GM12874 (cell line): ENCODE results near the gene NKAIN4.

Source experiments
- CTCF ChIP-seq: IDR thresholded peaks from 2 replicates; pipeline ENCODE4 v1.5.1; 2011; ENCODE audit warnings: low read depth, mild to moderate bottlenecking, control low read depth, low read length, moderate library complexity; ENCODE audit not compliant: insufficient read depth

The NKAIN4 gene

GRCh38 chr20:63282946-63283345 lies 28.7 kb upstream of the NKAIN4 start:
- TF ChIP-seq CTCF, result no peak

- no peak for TF ChIP-seq CTCF
These were observed 27.7 kb upstream of the NKAIN4 start for GRCh38 chr20:63281742-63282665.

GRCh38 chr20:63280929-63281545 lies 26.8 kb upstream of the NKAIN4 start:
- TF ChIP-seq CTCF, result peak; percentile 26; the same call in 1 of the 2 replicates

- no peak for TF ChIP-seq CTCF
These were observed 26.1 kb upstream of the NKAIN4 start for GRCh38 chr20:63280371-63280770.

- no peak for TF ChIP-seq CTCF
These were observed 25.7 kb upstream of the NKAIN4 start for GRCh38 chr20:63279931-63280330.

GRCh38 chr20:63278661-63279060 lies 24.4 kb upstream of the NKAIN4 start:
- TF ChIP-seq CTCF, result no peak

- TF ChIP-seq CTCF, result no peak
These were observed 23.4 kb upstream of the NKAIN4 start for GRCh38 chr20:63277466-63278272.
